OCI-LY3 (cell line): Measurements from ENCODE around the gene PARPBP.

Source experiments
- CTCF ChIP-seq: fragments of 200-600, 300-600 bp; sonication (generic); IDR thresholded peaks from 2 replicates; pipeline ENCODE4 v1.5.1; 2014; ENCODE audit warnings: antibody characterized with exemption, low read length, low read depth
- EZH2phosphoT487 ChIP-seq: fragments of 200-600 bp; shearing (Covaris generic); IDR thresholded peaks from 2 replicates; pipeline ENCODE4 v1.6.1; 2018; ENCODE audit warnings: antibody characterized with exemption, mixed run types, low read depth

GRCh38 chr12:102116392-102116791, 3.6 kb upstream of the PARPBP start:
- TF ChIP-seq CTCF (no peak), EZH2phosphoT487 (no peak)
